Nucleus accumbens (tissue), 56 donors: ENCODE data around the gene AFAP1.

Experiments used
- DNase-seq, 56 donors: peaks; one replicate each; lab custom pipeline; 2025; lab: John Stamatoyannopoulos, UW

Gene AFAP1

DNA sequence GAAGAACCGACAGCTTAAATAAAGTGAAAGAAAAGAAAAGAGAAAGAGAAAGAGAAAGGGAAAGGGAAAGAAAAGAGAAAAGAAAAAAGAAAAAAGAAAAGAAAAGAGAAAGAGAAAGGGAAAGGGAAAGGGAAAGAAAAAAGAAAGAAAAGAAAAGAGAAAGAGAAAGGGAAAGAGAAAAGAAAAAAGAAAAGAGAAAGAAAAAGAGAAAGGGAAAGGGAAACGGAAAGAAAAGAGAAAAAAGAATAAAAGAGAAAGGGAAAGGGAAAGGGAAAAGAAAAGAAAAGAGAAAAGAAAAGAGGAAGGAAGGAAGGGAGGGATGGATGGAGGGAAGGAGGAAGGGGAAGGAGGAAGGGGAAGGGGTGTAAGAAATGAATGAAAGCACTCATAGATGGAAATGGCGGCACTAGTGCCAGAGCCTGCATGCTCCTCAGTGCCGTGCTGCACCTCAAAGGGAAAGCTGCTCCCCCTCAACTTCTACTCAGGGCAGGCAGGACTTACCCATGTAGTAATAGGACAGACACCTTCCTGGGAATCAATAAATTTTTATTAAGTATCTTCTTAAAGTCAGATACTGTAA lies 70.7 kb downstream of the AFAP1 start:
- no peak for DNase-seq

DNA sequence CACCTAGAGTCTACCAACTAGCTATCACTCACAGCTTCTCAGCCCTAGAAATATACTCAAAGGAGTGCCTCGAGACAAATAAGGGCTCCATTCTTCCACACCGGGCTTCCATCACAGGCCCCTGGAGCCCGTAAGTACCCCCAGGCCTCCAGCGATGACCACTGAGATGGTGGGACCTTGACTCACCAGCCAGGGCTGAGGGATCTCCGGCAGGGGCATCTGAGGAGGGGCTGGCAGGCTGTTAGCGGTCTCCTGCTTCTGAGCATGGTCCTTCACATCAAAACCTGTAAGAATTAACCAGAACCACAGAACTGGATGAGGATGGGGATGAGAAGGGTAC lies 71.3 kb downstream of the AFAP1 start:
- DNase-seq = no peak

DNA sequence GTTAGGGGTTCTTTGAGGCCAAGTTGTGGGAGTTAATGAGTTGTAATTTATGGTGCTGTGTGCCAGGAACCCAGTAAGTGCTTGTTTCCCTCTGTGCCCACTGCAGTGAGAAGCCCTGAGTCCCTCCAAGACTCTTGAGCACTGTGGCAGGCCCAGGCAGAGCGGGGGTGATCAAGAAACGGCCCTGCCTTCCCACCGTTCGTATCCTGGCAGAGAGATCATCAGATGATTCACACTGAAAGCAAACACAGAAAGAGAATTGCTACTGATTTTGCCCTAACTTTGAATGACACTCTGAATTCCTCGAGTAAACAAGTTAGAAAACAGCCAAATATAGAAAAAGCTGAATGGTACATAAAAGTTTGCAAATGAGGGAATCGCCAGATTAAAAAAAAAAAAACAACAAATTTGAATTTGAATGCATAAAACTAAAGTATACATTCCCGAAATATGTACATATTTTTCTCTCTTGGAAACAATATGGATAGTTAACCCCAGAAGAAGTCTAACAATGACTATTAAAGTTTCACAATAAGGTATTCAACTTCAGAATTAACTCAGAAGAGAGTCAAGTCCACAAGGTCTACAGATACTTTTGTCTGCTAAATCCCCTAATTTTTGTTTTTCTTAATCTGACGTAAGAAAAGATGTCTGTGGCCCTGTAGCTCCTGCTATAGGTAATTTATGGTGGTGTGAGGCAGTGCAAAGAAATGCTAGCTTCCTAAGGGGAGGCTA lies 71.8 kb downstream of the AFAP1 start:
- DNase-seq = no peak

DNA sequence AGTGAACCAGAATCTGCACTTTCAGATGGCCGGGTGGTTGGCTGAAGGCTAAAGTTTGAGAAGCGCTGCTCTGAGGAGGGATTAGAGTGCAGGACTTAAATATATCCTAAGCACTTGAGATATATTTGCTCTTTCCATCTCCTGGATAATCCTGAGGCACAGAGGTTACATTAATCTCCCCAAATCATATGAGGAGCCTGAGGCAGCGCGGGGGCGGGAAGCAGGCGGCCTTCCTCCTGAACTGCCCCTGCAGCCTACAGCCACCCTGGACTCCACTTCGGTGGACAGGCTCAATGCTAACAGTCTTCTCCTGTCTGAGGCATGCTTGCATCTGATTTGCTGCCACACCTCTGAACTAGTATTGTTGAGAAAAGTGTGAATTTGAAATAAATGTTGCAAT lies 72.5 kb downstream of the AFAP1 start:
- no peak for DNase-seq

DNA sequence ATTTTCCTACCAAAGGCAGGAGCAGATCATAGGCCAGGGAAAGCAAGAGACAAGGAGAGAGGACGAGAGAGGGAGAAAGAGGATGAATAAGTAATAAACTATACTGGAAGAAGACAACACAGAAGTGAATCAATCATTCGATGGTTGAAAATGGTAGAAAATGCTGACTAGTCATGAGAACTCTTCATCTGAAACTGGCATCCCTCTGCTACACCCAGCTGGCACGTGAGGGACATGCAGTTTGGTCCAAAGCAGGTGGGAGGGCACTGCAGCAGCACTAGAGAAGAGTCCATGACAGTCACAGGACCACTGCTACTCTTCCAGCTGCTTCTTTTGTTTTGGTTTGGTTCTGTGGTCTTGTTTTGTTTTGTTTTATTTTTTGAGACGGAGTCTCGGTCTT lies 74.1 kb downstream of the AFAP1 start:
- no peak for DNase-seq

DNA sequence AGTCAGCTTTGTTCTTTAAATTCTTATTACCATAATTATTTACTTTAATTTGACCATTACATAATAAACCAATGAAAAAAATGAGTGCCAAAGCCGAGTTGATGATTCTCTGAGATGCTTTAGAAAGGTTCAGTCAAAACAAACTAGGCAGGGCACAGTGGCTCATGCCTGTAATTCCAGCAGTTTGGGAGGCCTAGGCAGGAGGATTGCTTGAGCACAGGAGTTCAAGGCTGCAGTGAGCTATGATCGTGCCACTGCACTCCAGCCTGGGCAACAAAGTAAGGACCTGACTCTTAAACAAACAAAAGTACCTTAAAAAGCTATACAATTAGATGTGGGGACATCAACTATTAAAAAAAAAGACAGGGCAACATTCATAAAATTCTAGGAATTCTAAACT lies 75.0 kb downstream of the AFAP1 start:
- DNase-seq = no peak

DNA sequence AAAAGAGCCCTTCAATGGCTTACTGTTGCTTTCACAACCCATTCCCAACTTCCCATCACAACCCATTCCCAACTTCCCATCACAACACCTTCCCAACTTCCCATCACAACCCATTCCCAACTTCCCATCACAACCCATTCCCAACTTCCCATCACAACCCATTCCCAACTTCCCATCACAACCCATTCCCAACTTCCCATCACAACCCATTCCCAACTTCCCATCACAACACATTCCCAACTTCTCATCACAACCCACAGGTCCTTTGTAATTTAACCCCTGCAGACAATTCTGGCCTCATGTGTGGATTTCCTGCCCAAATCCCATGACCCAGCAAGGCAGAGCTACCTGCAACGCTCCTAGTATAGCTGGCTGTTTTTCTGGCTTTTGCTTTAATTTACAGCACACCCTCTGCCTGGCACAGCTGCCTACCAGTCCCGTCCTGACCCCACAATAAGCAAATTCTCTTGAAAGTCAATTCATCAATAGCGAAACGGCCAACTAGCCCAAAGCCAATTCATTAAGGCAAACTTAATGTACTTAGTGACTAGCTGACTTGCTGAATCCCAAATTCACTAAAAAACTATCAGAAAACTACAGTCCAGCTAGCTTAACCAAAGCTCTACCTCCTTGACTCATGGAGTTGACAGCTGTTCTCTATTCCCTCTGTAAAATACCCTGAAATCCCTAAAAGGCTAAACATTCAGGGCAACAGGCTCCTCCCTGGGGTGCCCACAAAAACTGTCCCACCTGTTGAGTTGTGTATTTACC lies 75.6 kb downstream of the AFAP1 start:
- no peak for DNase-seq

DNA sequence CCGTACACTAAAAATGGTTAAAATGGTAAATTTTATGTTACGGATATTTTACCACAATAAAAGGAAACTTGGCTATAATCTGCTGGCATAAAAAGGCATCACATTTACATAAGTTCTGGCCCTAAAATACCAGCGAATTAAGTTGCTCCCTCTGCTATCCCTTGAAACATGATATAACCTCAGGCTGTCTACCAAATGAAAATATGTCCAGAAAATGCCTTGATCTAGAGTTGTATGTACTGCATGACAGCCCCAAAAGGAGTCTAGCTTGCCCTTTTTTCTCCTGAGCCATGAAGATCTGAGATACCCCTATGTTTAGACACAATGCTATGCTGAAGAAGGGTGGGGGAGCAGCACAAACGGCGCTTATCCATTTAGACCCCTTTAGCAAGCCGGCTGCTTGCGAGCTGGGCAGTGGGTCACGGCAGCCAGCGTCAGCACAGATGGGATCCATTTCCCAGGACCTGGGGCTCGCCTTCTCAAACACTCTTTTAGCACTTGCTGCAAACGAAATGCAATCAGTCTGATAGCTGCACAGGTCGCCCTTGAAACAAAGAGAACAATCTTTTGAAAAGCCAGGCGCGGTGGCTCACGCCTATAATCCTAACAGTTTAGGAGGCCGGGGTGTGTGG lies 77.0 kb downstream of the AFAP1 start:
- DNase-seq = no peak

DNA sequence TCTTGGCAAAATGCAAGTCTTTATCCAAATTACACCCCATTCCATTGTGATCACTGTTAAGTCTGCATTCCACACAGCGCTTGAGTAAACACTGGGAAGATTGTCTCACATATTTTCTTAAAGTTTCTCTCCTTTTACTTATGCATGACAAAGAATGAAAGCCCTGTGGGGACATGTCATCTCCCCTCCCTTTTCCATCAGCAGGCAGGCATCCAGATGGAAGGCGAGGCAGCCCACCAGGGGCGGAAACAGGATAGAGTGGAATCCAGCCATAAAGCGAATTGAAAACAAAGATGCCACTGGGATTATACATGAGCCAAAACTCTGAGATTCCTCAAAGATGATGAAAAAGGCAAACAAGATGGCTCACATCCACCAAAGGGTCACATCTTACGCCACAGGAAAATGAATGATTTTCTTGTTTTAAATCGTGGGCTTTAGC lies 78.2 kb downstream of the AFAP1 start:
- no peak for DNase-seq

DNA sequence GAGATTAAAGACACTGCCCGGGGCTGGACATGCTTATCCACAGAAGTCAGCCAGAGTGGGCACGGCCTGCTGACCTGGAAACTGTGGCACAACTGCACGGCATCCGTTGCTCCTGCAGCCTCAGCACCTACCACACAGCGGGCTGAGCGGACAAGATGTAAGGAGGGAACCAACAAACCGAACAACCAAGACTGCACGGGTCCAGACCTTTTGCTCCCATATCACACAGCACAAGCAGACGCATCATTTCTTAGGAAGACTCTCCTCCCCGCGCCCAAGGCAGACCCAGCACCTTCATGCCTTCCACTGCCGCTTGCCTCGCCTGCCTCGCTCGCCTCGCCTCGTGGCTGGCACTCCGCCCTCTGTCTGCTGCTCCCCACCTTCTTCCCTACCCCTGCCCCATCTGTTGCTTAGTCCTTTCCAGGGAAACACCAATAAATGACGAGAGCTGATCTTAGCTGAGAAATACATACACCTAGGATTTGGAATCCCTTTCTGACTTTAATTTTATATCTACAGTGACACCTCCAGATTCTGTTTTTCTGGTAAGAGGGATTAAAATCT lies 79.0 kb downstream of the AFAP1 start:
- DNase-seq = no peak

DNA sequence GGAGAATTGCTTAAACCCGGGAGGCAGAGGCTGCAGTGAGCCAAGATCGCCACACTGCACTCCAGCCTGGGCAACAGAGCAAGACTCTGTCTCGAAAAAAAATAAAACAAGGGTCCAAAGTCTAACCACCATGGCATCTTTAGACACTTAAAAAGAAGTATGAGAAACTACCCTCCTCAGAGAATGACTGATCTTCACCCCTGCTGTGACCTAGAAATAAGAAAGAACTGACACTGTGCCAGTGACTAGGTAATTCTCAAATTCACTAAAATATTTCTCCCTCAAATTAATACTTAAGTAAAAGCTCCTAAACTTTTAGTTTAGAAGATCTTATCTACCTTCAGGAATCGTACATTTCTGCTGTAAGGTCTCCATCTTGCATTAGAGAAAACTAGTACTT lies 80.3 kb downstream of the AFAP1 start:
- DNase-seq = no peak

DNA sequence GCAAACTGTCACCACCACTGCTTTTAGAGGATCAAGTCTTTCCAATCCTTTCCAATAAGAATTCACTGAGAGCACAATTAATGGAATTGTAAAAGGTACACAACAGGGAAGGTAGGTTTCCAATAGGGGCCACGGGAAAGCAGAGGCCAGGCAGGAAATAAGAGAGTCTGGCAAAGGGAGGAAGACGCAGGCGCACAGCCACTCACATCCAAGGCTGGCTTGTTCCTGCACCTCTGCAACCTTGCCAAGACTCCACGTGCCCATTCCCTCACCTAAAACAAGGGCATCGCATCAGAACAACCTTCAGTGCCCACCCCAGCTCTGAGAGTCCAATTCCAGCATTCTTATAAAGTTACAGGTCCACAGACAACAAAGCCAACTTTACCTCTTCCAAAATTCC lies 81.2 kb downstream of the AFAP1 start:
- no peak for DNase-seq

DNA sequence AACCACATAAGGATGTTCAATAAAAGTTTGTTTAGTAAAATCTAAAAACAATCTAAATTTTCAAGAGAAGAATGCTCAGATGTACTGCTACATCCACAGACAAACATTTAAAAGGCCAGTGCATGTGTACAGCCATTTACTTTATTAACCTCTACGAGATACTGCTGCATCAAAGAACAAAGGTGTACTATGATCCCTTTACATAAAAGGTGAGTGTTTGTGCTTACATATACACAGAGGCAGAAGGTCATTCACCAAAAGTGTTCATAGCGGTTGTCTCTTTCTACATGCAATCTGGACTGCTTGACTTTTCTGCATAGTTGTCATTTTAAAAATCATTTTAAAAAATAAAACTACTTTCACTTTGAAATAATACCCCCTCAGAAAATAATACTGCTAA lies 81.7 kb downstream of the AFAP1 start:
- no peak for DNase-seq

DNA sequence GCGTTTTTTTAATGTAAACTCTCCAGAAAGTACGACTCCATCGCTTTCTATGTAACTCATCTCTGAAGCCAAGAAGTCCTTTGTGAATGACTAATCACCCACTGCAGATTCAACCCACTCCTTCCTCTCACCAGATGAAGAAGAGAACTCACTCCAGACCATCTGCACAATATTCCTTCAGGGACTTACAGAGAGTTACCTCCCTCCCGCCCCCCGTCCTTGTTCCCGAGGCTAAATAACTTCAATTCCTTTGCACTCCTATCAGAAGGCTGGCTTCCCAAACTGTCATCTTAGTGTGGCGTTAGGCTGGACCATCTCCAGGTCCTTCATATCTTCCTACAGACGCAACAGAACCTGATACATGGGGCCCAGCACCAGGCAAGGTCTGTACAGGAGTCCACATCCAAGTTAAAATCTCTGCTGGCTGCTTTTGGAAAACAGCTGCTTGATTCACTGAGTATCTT lies 82.4 kb downstream of the AFAP1 start:
- DNase-seq = no peak

DNA sequence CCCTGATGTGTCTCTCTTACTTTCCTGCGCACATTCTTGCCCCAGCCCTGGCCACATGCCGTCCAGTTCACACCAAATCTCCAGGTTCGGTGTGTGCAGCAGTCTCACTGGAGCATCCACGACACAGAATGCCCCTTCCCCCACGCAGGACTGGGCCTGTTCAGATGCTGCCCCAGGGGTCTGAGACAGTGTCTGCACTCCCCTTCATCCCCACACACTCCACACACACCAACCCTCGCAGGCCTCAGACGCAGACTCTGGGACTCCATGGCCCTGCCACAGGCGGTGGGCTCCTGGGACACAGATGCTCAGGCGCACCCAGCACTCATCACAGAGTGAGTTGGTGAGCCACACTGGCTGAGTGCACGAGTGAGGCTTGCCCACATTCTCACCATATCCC lies 83.9 kb downstream of the AFAP1 start:
- no peak for DNase-seq

DNA sequence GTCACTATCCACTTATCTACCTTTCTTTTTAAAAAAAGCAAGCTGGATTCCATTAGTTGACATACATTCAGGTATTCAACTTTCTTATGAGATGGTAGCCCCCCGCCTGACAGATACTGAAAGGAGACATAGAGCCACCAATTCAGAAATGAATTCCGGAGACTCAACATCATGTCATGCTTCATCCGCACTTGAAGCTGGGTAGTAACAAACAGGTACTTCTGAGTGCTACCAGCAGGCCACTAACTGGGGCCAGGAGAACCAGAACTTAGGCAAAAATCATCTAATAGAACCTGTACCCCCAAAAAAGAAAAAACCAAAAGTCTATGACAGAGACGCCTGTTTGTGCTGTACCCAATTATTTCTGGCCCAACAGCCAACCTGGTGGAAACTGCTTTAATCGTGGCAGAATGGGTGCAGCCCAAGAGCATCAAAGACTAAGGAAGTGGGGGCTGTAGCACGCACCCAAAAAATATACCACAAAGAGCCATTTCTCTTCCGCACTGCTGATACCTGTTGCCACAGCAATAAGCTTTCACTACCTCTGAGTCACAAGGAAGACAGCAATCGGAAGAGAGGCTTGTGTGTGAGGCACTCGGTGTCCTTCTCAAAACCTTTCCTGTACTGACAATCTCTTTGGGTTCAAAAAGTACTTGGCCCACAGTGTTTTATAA lies 84.8 kb downstream of the AFAP1 start:
- DNase-seq = peak in 3 of 56 donors; percentile 34

DNA sequence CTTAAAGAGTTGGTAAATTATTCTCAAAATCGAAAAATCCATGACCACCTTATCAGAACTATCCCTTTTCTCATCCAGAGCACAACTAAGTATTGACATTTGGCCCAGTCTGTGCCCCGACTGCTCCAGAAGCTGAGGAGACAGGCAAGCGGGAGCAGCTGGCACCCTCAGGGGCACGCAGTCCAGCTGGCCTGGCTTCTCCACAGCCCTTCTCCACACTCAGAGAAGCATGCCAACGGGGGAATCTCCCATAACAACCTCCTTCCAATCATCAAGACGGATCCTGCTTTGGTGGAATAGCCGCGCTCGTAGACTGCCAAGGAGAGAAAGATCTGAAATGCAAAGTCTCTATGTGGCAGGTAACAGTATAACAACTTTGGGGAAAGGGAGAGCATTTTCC lies 85.4 kb downstream of the AFAP1 start:
- DNase-seq = peak in 12 of 56 donors; percentile 16 to 60 (median 36)

DNA sequence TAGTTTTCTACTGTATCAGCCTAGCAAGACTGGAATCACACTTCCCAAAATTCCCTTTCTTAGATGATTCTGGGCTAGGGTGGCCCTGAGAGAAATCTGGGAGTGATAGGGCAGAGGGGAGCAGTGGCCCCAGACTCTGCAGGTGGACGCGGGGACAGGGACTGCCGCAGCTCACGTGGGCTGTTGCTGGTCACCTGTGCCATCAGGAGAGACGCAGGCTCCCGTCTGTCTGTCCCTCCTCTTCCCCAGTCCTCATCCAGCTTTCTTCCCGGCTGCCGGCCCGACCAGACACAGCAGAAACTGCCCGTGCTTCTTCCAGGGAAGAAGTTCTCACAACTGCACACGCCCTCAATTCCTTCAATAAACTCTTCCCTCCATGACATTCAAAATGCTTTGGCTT lies 86.4 kb downstream of the AFAP1 start:
- DNase-seq = no peak

DNA sequence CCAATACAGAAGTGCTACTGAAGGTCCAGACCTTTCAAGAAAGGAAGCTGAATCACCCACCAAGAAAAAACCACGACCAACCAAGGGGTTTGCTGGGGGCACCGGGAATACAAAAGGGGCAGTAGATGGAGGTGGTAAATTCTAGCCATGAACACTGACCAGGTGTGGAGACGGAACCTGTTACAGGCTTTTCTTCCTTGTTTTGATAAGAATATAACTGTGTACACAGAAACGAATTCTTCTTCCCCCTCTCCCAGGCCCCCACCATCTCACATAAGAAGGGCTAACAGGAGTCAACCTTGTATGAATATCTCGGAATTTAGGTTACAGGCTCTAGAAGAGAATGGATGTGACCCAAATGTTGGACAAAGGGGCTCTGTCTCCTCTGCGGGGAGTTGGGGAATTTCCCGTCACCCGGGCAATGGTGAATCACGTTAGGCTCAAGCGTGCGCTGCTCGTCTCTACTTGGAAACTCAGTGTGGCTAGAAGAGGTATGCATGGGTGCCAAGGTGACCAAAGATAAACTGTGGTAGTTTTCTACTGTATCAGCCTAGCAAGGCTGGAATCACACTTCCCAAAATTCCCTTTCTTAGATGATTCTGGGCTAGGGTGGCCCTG lies 87.0 kb downstream of the AFAP1 start:
- peak in 5 of 56 donors; percentile 26 to 40 (median 32) for DNase-seq

DNA sequence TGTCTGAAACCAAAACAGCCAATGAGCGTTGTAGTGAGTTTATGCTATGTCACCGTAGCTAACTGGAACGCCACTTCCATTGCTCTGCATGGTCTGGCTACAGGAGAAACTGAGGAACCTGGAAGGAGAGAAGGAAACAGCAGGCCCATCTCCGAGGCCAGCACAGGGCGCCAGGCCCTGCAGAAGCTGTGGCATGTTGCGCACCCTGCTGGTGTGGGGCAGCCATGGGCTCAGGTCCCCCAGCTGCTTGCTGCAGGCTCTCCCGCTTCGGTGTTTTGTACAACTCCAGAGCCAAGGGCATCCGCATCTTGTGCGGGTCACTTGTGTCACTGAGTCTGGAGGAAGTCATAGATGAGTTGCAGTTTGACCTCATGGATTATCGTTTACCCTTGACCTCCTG lies 89.2 kb downstream of the AFAP1 start:
- no peak for DNase-seq
